Liver (tissue), 9 donors: ENCODE measurements around the gene IRS1. TPM values are rescaled to one million over a fixed set of nuclear protein-coding genes. Genes with fewer than 3 reads are reported as not detected.
A peak's percentile ranks its signal among the peaks of the same experiment; 100 is the strongest.

Experiments used
- DNase-seq: peaks from one replicate; pipeline ENCODE4 v3.0.0-alpha.2; 2017; ENCODE audit warnings: low spot score
- H3K27ac ChIP-seq, 2 donors: one replicate each; pipeline ENCODE4 v1.7.0; 2013; ENCODE audit warnings: inconsistent platforms in 2 of 2, low read length in 2 of 2, control low read depth in 1 of 2, low read depth in 1 of 2, mild to moderate bottlenecking in 1 of 2
- H3K27me3 ChIP-seq, 4 donors: one replicate each; pipeline versions ENCODE4 v1.6.1 to v1.7.0; 2013; ENCODE audit warnings: low read length in 3 of 4, inconsistent platforms in 1 of 4, mild to moderate bottlenecking in 1 of 4, moderate library complexity in 1 of 4; ENCODE audit not compliant: control insufficient read depth in 4 of 4, insufficient read depth in 4 of 4
- H3K36me3 ChIP-seq, 4 donors: one replicate each; pipeline versions ENCODE4 v1.6.1 to v1.7.0; 2013; ENCODE audit warnings: low read length in 3 of 4, mild to moderate bottlenecking in 3 of 4, low read depth in 1 of 4, moderate library complexity in 1 of 4; ENCODE audit not compliant: control insufficient read depth in 4 of 4, insufficient read depth in 3 of 4
- H3K4me1 ChIP-seq, 4 donors: one replicate each; pipeline versions ENCODE4 v1.6.1 to v1.7.0; 2013; ENCODE audit warnings: low read length in 3 of 4, mild to moderate bottlenecking in 3 of 4, moderate library complexity in 1 of 4; ENCODE audit not compliant: control insufficient read depth in 4 of 4, insufficient read depth in 4 of 4
- H3K4me3 ChIP-seq, 3 donors: one replicate each; pipeline versions ENCODE4 v1.6.1 to v1.7.0; 2013; ENCODE audit warnings: low read length in 3 of 3, control low read depth in 1 of 3, low read depth in 1 of 3, mild to moderate bottlenecking in 1 of 3
- H3K9ac ChIP-seq, 2 donors: one replicate each; pipeline ENCODE4 v1.7.0; 2013; ENCODE audit warnings: low read length in 2 of 2, mild to moderate bottlenecking in 2 of 2, moderate library complexity in 2 of 2, control low read depth in 1 of 2, low read depth in 1 of 2
- H3K9me3 ChIP-seq, 4 donors: one replicate each; pipeline versions ENCODE4 v1.6.1 to v1.7.0; 2013; ENCODE audit warnings: low read length in 3 of 4; ENCODE audit not compliant: control insufficient read depth in 4 of 4
- ATF3 ChIP-seq: IDR thresholded peaks from 2 replicates; pipeline ENCODE4 v1.6.1; 2016; ENCODE audit warnings: antibody characterized with exemption
- EGR1 ChIP-seq, 2 donors: IDR thresholded peaks; 2 replicates each; pipeline ENCODE4 v1.6.1; 2016 to 2018; ENCODE audit warnings: antibody characterized with exemption in 2 of 2, low read depth in 2 of 2
- FOXA1 ChIP-seq: IDR thresholded peaks from 2 replicates; pipeline ENCODE4 v1.6.1; 2016; ENCODE audit warnings: antibody characterized with exemption
- FOXA2 ChIP-seq: IDR thresholded peaks from 2 replicates; pipeline ENCODE4 v1.6.1; 2016; ENCODE audit warnings: antibody characterized with exemption
- HNF4A ChIP-seq, 2 donors: conservative IDR thresholded peaks; 2 replicates each; pipeline ENCODE4 v1.6.1; 2016; ENCODE audit warnings: antibody characterized with exemption in 2 of 2, mild to moderate bottlenecking in 2 of 2
- HNF4G ChIP-seq: IDR thresholded peaks from 2 replicates; pipeline ENCODE4 v1.6.1; 2016; ENCODE audit warnings: antibody characterized with exemption
- JUND ChIP-seq, 2 donors: IDR thresholded peaks; 2 replicates each; pipeline ENCODE4 v1.6.1; 2016; ENCODE audit warnings: antibody characterized with exemption in 2 of 2
- MAX ChIP-seq: IDR thresholded peaks from 2 replicates; pipeline ENCODE4 v1.6.1; 2016; ENCODE audit warnings: antibody characterized with exemption
- NR2F2 ChIP-seq: IDR thresholded peaks from 2 replicates; pipeline ENCODE4 v1.6.1; 2016; ENCODE audit warnings: antibody characterized with exemption
- RAD21 ChIP-seq, 2 donors: IDR thresholded peaks; 2 replicates each; pipeline ENCODE4 v1.6.1; 2016; ENCODE audit warnings: antibody characterized with exemption in 2 of 2, mild to moderate bottlenecking in 2 of 2
- RXRA ChIP-seq, 2 donors: IDR thresholded peaks; 2 replicates each; pipeline ENCODE4 v1.6.1; 2017 to 2018; ENCODE audit warnings: antibody characterized with exemption in 2 of 2, mild to moderate bottlenecking in 1 of 2
- SP1 ChIP-seq: IDR thresholded peaks from 2 replicates; pipeline ENCODE4 v1.6.1; 2018; ENCODE audit warnings: antibody characterized with exemption, mild to moderate bottlenecking
- TAF1 ChIP-seq: conservative IDR thresholded peaks from 2 replicates; pipeline ENCODE4 v1.6.1; 2016; ENCODE audit warnings: antibody characterized with exemption, mild to moderate bottlenecking
- YY1 ChIP-seq: IDR thresholded peaks from 2 replicates; pipeline ENCODE4 v1.6.1; 2016; ENCODE audit warnings: antibody characterized with exemption, mild to moderate bottlenecking
- WGBS: extraction: QIAGEN DNeasy Blood & Tissue Kit; methylation state at CpG from one replicate; pipeline ENCODE4 v1.1.7; 2013; 5-methylcytosine and 5-hydroxymethylcytosine counted together
- polyA plus RNA-seq, 2 donors: library from polyadenylated mRNA; stranded (reverse) in 1 of 2; unstranded in 1 of 2; fragments of 200-250 nt in 1 of 2; fragments of >200 nt in 1 of 2; fragmentation: Nextera tagmentation in 1 of 2; extraction: Ambion mirVana in 1 of 2; gene quantifications; one replicate each; pipeline versions ENCODE4 v1.2.1 to v1.2.3, GENCODE V29; 2013 to 2015
- total RNA-seq, 2 donors: library from RNA; depleted of rRNA; stranded (reverse); fragments of >200 nt; gene quantifications; one replicate each; pipeline ENCODE4 v1.2.3, GENCODE V29; 2014
- TF ChIP-seq, protein P1 (sequence below): IDR thresholded peaks from 2 replicates; pipeline ENCODE4 v1.6.1; 2016; ENCODE audit warnings: antibody characterized with exemption
- TF ChIP-seq, protein P2 (sequence below): fragments of 150-350 bp; IDR thresholded peaks from 2 replicates; pipeline ENCODE4 v1.5.1; 2017; ENCODE audit warnings: improper control_type of control experiment, low read depth, low read length; ENCODE audit not compliant: missing input control
- TF ChIP-seq, protein P3 (sequence below): IDR thresholded peaks from 2 replicates; pipeline ENCODE4 v1.6.1; 2016; ENCODE audit warnings: antibody characterized with exemption, mild to moderate bottlenecking
- donor health status: healthy.
- donor health status: healthy.
- donor health status: healthy.
- donor health status: healthy.
- donor health status: healthy.

IRS1 gene
- total and polyA plus RNA-seq, 4 donors = 7.4 to 11.6 (median 8.6) TPM

DNA sequence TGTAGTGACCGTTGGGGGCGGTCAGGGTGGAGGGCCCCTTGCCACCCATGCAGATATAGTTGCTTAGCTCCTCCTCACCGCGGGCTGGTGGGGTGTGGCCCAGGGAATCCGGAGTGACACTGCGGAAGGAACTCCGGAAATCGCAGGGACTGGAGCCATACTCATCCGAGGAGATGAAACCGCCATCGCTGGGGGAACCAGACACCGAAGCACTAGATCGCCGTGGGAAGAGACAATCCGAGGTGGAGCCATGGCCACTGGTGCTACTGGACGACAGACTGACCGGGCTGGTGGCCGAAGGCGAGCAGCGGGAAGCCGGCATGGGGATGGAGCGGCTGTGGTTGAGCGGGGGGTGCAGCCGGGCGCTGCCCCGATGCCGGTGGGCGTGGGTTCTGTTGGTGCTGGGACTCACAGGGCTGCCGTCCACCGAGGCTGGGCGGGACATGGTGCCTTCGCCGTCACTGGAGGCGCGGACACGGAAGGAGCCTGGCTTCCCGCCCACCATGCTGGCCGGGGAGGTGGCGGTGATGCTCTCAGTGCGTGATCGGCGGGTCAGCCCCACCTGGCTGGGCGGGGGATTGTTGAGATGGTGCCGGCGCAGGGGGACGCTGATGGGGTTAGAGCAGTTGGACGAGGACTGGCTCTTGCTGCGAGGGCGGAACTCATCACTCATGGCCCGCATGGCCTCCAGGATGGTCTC is 2.2 kb downstream of the IRS1 start:
- no peak for DNase-seq
- Histone ChIP-seq H3K27ac (peak overlapping the region; percentile 95 to 99), H3K4me3 (peak overlapping the region; percentile 61 to 91 (median 79)), H3K9me3 (no peaks in the 10 kb centered on the region), H3K27me3 (no peaks in the 10 kb centered on the region), H3K9ac (peak overlapping the region; percentile 30 to 47), H3K4me1 (peaks cover 2 to 65% (median 37%) of the 10 kb centered on the region in 4 donors), H3K36me3 (no peaks in the 10 kb centered on the region)
- 39% methylated on average over 50 of the region's 50 CpGs for WGBS
- TF ChIP-seq, protein P1, sequence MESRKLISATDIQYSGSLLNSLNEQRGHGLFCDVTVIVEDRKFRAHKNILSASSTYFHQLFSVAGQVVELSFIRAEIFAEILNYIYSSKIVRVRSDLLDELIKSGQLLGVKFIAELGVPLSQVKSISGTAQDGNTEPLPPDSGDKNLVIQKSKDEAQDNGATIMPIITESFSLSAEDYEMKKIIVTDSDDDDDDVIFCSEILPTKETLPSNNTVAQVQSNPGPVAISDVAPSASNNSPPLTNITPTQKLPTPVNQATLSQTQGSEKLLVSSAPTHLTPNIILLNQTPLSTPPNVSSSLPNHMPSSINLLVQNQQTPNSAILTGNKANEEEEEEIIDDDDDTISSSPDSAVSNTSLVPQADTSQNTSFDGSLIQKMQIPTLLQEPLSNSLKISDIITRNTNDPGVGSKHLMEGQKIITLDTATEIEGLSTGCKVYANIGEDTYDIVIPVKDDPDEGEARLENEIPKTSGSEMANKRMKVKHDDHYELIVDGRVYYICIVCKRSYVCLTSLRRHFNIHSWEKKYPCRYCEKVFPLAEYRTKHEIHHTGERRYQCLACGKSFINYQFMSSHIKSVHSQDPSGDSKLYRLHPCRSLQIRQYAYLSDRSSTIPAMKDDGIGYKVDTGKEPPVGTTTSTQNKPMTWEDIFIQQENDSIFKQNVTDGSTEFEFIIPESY = no peak
- no peak for TF ChIP-seq RAD21 (IDR thresholded peaks at IDR 0.05)
- peak; percentile 43 for TF ChIP-seq YY1
- no peak for TF ChIP-seq EGR1 (IDR thresholded peaks at IDR 0.05; ENCODE audit: low read depth in 2 of 2)
- TF ChIP-seq HNF4A (conservative IDR thresholded peaks at IDR 0.05) = no peak

DNA sequence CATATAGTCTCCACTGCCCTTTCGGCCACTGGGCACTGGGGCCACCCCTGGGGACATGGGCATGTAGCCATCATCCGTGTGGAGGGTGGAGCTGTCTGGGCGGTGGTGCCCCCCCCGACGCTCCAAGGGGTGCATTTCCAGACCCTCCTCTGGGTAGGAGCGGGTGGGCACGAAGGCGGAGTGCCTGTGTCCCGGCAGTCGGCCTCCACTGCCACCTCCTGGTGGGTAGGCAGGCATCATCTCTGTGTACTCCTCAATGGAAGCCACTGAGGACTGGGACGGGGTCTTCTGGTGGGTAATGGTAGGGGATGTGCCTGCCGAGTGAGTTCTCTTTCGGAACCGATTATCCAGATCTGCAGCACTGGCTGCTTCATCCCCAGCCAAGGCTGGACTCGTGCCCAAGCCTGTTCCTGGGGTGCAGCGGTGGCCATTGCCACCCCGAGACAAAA is 2.8 kb downstream of the IRS1 start:
- TF ChIP-seq ATF3 (no peak), FOXA1 (no peak), HNF4A (conservative IDR thresholded peaks at IDR 0.05) (no peak), TAF1 (no peak), FOXA2 (no peak), YY1 (peak; percentile 63), JUND (IDR thresholded peaks at IDR 0.05) (no peak), EGR1 (IDR thresholded peaks at IDR 0.05; ENCODE audit: low read depth in 2 of 2) (no peak), HNF4G (no peak), MAX (no peak), NR2F2 (no peak), RXRA (IDR thresholded peaks at IDR 0.05) (no peak), RAD21 (IDR thresholded peaks at IDR 0.05) (peak; percentile 82 to 84), SP1 (no peak)
- TF ChIP-seq, protein P2, sequence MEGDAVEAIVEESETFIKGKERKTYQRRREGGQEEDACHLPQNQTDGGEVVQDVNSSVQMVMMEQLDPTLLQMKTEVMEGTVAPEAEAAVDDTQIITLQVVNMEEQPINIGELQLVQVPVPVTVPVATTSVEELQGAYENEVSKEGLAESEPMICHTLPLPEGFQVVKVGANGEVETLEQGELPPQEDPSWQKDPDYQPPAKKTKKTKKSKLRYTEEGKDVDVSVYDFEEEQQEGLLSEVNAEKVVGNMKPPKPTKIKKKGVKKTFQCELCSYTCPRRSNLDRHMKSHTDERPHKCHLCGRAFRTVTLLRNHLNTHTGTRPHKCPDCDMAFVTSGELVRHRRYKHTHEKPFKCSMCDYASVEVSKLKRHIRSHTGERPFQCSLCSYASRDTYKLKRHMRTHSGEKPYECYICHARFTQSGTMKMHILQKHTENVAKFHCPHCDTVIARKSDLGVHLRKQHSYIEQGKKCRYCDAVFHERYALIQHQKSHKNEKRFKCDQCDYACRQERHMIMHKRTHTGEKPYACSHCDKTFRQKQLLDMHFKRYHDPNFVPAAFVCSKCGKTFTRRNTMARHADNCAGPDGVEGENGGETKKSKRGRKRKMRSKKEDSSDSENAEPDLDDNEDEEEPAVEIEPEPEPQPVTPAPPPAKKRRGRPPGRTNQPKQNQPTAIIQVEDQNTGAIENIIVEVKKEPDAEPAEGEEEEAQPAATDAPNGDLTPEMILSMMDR = peak; percentile 64
- TF ChIP-seq, protein P1 = no peak
- TF ChIP-seq, protein P3, sequence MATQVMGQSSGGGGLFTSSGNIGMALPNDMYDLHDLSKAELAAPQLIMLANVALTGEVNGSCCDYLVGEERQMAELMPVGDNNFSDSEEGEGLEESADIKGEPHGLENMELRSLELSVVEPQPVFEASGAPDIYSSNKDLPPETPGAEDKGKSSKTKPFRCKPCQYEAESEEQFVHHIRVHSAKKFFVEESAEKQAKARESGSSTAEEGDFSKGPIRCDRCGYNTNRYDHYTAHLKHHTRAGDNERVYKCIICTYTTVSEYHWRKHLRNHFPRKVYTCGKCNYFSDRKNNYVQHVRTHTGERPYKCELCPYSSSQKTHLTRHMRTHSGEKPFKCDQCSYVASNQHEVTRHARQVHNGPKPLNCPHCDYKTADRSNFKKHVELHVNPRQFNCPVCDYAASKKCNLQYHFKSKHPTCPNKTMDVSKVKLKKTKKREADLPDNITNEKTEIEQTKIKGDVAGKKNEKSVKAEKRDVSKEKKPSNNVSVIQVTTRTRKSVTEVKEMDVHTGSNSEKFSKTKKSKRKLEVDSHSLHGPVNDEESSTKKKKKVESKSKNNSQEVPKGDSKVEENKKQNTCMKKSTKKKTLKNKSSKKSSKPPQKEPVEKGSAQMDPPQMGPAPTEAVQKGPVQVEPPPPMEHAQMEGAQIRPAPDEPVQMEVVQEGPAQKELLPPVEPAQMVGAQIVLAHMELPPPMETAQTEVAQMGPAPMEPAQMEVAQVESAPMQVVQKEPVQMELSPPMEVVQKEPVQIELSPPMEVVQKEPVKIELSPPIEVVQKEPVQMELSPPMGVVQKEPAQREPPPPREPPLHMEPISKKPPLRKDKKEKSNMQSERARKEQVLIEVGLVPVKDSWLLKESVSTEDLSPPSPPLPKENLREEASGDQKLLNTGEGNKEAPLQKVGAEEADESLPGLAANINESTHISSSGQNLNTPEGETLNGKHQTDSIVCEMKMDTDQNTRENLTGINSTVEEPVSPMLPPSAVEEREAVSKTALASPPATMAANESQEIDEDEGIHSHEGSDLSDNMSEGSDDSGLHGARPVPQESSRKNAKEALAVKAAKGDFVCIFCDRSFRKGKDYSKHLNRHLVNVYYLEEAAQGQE = no peak
- DNase-seq = no peak
- H3K9ac ChIP-seq = peak overlapping the region; percentile 30 to 47
- H3K36me3 ChIP-seq = no peaks in the 10 kb centered on the region
- no peaks in the 10 kb centered on the region for H3K27me3 ChIP-seq
- peak overlapping the region; percentile 50 to 91 (median 79) for H3K4me3 ChIP-seq
- peak overlapping the region; percentile 95 to 99 for H3K27ac ChIP-seq
- peaks cover 2 to 63% (median 36%) of the 10 kb centered on the region in 4 donors for H3K4me1 ChIP-seq
- WGBS = 25% methylated on average over 17 of the region's 17 CpGs
- H3K9me3 ChIP-seq = no peaks in the 10 kb centered on the region
